Neural cell (in vitro differentiated cells): ENCODE data around the gene ACTN1. TPM values are rescaled to one million over a fixed set of nuclear protein-coding genes. Genes with fewer than 3 reads are reported as not detected.

Experiments used
- H2AFZ ChIP-seq: fragments of 200-600, 300-800 bp; sonication (generic), shearing (Covaris generic); 2 replicates; pipeline ENCODE4 v1.6.0; 2014; ENCODE audit warnings: low read depth, mild to moderate bottlenecking, antibody characterized with exemption, low read length, moderate library complexity
- H3F3A ChIP-seq: fragments of 200-600 bp; shearing (Covaris generic); 2 replicates; pipeline ENCODE4 v1.6.1; 2016; ENCODE audit warnings: mild to moderate bottlenecking, moderate library complexity, mixed read lengths, antibody characterized with exemption, low read length; ENCODE audit not compliant: insufficient read depth, poor library complexity, severe bottlenecking
- H3K27ac ChIP-seq: fragments of 200-600, 300-800 bp; sonication (generic), shearing (Covaris generic); 2 replicates; pipeline ENCODE4 v1.5.1; 2014; ENCODE audit warnings: mild to moderate bottlenecking, low read length, moderate library complexity
- H3K27me3 ChIP-seq: fragments of 300-800, 200-600 bp; sonication (generic), shearing (Covaris generic); 2 replicates; pipeline ENCODE4 v1.6.0; 2014; ENCODE audit warnings: mild to moderate bottlenecking, low read depth, low read length, moderate library complexity; ENCODE audit not compliant: insufficient read depth
- H3K36me3 ChIP-seq: fragments of 300-800, 200-600 bp; sonication (generic), shearing (Covaris generic); 2 replicates; pipeline ENCODE4 v1.5.1; 2014; ENCODE audit warnings: mild to moderate bottlenecking, antibody characterized with exemption, low read length, moderate library complexity; ENCODE audit not compliant: insufficient read depth
- H3K4me2 ChIP-seq: fragments of 300-800, 200-600 bp; sonication (generic), shearing (Covaris generic); 2 replicates; pipeline ENCODE4 v1.6.0; 2014; ENCODE audit warnings: mild to moderate bottlenecking, low read length
- H3K4me3 ChIP-seq: fragments of 300-800, 200-600 bp; sonication (generic), shearing (Covaris generic); 2 replicates; pipeline ENCODE4 v1.5.1; 2014; ENCODE audit warnings: mild to moderate bottlenecking, low read length, moderate library complexity
- H3K79me2 ChIP-seq: fragments of 200-600 bp; shearing (Covaris generic); replicated peaks from 2 replicates; pipeline ENCODE4 v1.6.0; 2014; ENCODE audit warnings: mild to moderate bottlenecking, low read length, moderate library complexity; ENCODE audit not compliant: insufficient read depth
- H3K9ac ChIP-seq: fragments of 300-800, 200-600 bp; sonication (generic), shearing (Covaris generic); 2 replicates; pipeline ENCODE4 v1.6.1; 2016; ENCODE audit warnings: mild to moderate bottlenecking, low read length, mixed read lengths
- H3K9me2 ChIP-seq: fragments of 200-600 bp; shearing (Covaris generic); 2 replicates; pipeline ENCODE4 v1.6.1; 2016; ENCODE audit warnings: mild to moderate bottlenecking, low read length, mixed read lengths; ENCODE audit not compliant: insufficient read depth
- H3K9me3 ChIP-seq: fragments of 200-600, 300-800 bp; sonication (generic), shearing (Covaris generic); 2 replicates; pipeline ENCODE4 v1.6.1; 2016; ENCODE audit warnings: mild to moderate bottlenecking, mixed run types, low read length, moderate library complexity, mixed read lengths
- H4K20me1 ChIP-seq: fragments of 200-600 bp; shearing (Covaris generic); 2 replicates; pipeline ENCODE4 v1.6.1; 2016; ENCODE audit warnings: mild to moderate bottlenecking, mixed run types; ENCODE audit not compliant: insufficient read depth
- EP300 ChIP-seq: fragments of 450-650 bp; conservative IDR thresholded peaks from 2 replicates; pipeline ENCODE4 v1.6.1; 2014; ENCODE audit warnings: antibody characterized with exemption, mild to moderate bottlenecking, moderate library complexity; ENCODE audit not compliant: poor library complexity, severe bottlenecking
- EZH2 ChIP-seq: fragments of 200-600, 300-800 bp; shearing (Covaris generic), sonication (generic); IDR thresholded peaks from 2 replicates; pipeline ENCODE4 v1.6.1; 2014; ENCODE audit warnings: antibody characterized with exemption, low read length, borderline replicate concordance, mild to moderate bottlenecking; ENCODE audit not compliant: insufficient read depth, poor library complexity, severe bottlenecking
- MXI1 ChIP-seq: fragments of 450-650 bp; conservative IDR thresholded peaks from 2 replicates; pipeline ENCODE4 v1.6.1; 2014; ENCODE audit warnings: antibody characterized with exemption, mild to moderate bottlenecking; ENCODE audit not compliant: poor library complexity, severe bottlenecking
- POLR2AphosphoS5 ChIP-seq: IDR thresholded peaks from 2 replicates; pipeline ENCODE4 v1.6.1; 2012
- RAD21 ChIP-seq: fragments of 450-650 bp; conservative IDR thresholded peaks from 2 replicates; pipeline ENCODE4 v1.6.1; 2014; ENCODE audit warnings: antibody characterized with exemption, mild to moderate bottlenecking, moderate library complexity
- SMC3 ChIP-seq: fragments of 450-650 bp; conservative IDR thresholded peaks from 2 replicates; pipeline ENCODE4 v1.6.1; 2014; ENCODE audit warnings: antibody characterized with exemption, mild to moderate bottlenecking, moderate library complexity; ENCODE audit not compliant: poor library complexity
- TAF1 ChIP-seq: IDR thresholded peaks from 2 replicates; pipeline ENCODE4 v1.6.1; 2012; ENCODE audit warnings: low read depth
- polyA plus RNA-seq: library from polyadenylated mRNA; depleted of rRNA; stranded (reverse); fragments of >200 nt; gene quantifications from 2 replicates; pipeline ENCODE4 v1.2.3, GENCODE V29; 2014
- TF ChIP-seq, protein P1 (sequence below): IDR thresholded peaks from 2 replicates; pipeline ENCODE4 v1.6.1; 2012; ENCODE audit warnings: borderline replicate concordance
- TF ChIP-seq, protein P2 (sequence below): fragments of 450-650 bp; IDR thresholded peaks from 2 replicates; pipeline ENCODE4 v1.5.1; 2014; ENCODE audit warnings: antibody characterized with exemption, mild to moderate bottlenecking, moderate library complexity; ENCODE audit not compliant: poor library complexity, severe bottlenecking

ACTN1 gene
- polyA plus RNA-seq, 1 donor from 2014 or later, result 10.8 TPM

DNA sequence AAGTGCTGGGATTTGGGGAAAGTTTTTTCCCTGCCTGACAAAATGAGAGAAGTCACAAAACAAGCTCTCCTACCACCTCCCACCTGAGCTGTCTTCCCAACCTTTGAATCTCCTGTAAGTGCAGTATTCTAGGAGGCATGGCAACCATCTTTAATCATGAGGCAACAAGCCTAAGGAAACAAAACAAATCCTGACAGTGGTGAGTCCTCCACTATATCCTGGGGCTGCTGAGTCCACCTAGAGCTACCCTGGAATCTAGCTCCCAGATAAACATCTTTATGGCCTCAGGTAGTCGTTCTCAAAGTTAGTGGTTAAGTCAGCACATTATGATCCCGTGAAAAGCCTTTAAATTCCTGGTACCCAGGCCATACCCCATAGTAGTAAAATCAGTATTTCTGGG lies 22.3 kb upstream of the ACTN1 start (continued):
- TF ChIP-seq, protein P1, sequence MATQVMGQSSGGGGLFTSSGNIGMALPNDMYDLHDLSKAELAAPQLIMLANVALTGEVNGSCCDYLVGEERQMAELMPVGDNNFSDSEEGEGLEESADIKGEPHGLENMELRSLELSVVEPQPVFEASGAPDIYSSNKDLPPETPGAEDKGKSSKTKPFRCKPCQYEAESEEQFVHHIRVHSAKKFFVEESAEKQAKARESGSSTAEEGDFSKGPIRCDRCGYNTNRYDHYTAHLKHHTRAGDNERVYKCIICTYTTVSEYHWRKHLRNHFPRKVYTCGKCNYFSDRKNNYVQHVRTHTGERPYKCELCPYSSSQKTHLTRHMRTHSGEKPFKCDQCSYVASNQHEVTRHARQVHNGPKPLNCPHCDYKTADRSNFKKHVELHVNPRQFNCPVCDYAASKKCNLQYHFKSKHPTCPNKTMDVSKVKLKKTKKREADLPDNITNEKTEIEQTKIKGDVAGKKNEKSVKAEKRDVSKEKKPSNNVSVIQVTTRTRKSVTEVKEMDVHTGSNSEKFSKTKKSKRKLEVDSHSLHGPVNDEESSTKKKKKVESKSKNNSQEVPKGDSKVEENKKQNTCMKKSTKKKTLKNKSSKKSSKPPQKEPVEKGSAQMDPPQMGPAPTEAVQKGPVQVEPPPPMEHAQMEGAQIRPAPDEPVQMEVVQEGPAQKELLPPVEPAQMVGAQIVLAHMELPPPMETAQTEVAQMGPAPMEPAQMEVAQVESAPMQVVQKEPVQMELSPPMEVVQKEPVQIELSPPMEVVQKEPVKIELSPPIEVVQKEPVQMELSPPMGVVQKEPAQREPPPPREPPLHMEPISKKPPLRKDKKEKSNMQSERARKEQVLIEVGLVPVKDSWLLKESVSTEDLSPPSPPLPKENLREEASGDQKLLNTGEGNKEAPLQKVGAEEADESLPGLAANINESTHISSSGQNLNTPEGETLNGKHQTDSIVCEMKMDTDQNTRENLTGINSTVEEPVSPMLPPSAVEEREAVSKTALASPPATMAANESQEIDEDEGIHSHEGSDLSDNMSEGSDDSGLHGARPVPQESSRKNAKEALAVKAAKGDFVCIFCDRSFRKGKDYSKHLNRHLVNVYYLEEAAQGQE, result no peak

DNA sequence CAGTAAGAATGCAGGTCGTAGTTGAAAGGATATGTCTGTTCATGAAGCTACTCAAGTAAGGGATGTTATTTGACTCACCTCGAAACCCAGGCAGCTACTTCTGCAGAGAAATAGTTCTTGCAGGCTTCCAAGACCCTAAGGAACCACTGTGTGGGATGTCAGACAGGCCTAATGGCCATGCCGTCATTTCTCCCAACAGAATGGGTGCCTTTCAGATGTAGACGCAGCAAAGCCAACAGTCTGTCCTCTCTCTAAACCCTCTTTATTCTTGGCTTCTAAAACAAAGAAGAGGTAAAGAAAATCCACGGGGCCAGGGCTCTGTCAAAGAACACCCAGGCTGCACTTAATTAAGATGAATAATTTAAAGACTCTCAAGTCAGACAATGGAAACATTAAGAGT lies 19.0 kb upstream of the ACTN1 start:
- Histone ChIP-seq H3K4me3 (no peak overlapping the region), H4K20me1 (no peaks in the 10 kb centered on the region), H3K36me3 (no peaks in the 10 kb centered on the region), H3F3A (no peaks in the 10 kb centered on the region), H3K9ac (no peak overlapping the region), H2AFZ (no peak overlapping the region), H3K79me2 (no peaks in the 10 kb centered on the region), H3K9me2 (no peaks in the 10 kb centered on the region), H3K4me2 (no peak overlapping the region), H3K9me3 (no peaks in the 10 kb centered on the region), H3K27ac (no peak overlapping the region), H3K27me3 (no peaks in the 10 kb centered on the region)
- no peak for TF ChIP-seq SMC3
- TF ChIP-seq MXI1, result no peak
- TF ChIP-seq RAD21, result no peak
- TF ChIP-seq TAF1, result no peak

DNA sequence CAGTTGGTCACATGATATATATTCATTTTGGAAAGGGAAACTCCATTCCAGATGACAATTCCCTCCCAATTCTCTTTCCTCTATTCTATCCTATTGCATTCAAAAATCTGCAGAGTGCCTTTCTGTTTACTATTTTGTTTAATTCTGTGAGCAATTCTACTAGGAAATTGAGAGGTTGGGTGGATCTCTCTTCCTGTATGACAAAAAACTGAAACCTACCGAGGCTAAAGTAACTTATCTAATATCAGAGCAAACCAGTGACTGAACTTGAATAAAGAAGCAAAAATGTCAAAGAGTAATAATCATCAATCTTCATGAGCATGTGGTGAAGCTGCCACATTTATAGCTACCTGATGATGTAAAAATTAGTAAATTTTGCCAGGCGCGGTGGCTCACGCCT lies 16.6 kb upstream of the ACTN1 start:
- H3K36me3 ChIP-seq, result no peaks in the 10 kb centered on the region
- no peaks in the 10 kb centered on the region for H3K9me2 ChIP-seq
- no peak overlapping the region for H3K9ac ChIP-seq
- no peak overlapping the region for H3K27ac ChIP-seq
- no peaks in the 10 kb centered on the region for H3K79me2 ChIP-seq
- no peaks in the 10 kb centered on the region for H4K20me1 ChIP-seq
- no peaks in the 10 kb centered on the region for H3F3A ChIP-seq
- no peaks in the 10 kb centered on the region for H3K27me3 ChIP-seq
- no peak overlapping the region for H2AFZ ChIP-seq
- H3K4me3 ChIP-seq, result no peak overlapping the region
- no peaks in the 10 kb centered on the region for H3K9me3 ChIP-seq
- no peak overlapping the region for H3K4me2 ChIP-seq
- TF ChIP-seq POLR2AphosphoS5 (no peak), MXI1 (no peak), TAF1 (no peak), RAD21 (no peak), EP300 (no peak), SMC3 (no peak), EZH2 (no peak)
- TF ChIP-seq, protein P1, result no peak
- TF ChIP-seq, protein P2, sequence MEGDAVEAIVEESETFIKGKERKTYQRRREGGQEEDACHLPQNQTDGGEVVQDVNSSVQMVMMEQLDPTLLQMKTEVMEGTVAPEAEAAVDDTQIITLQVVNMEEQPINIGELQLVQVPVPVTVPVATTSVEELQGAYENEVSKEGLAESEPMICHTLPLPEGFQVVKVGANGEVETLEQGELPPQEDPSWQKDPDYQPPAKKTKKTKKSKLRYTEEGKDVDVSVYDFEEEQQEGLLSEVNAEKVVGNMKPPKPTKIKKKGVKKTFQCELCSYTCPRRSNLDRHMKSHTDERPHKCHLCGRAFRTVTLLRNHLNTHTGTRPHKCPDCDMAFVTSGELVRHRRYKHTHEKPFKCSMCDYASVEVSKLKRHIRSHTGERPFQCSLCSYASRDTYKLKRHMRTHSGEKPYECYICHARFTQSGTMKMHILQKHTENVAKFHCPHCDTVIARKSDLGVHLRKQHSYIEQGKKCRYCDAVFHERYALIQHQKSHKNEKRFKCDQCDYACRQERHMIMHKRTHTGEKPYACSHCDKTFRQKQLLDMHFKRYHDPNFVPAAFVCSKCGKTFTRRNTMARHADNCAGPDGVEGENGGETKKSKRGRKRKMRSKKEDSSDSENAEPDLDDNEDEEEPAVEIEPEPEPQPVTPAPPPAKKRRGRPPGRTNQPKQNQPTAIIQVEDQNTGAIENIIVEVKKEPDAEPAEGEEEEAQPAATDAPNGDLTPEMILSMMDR, result no peak
